ENCODE data around the gene JMY. TPM values are rescaled to one million over a fixed set of nuclear protein-coding genes. Genes with fewer than 3 reads are reported as not detected.
A peak's percentile ranks its signal among the peaks of the same experiment; 100 is the strongest.
"Not testable (repeated sequence)": the region's sequence is repeated elsewhere in the genome, so short reads cannot be mapped to it uniquely, and the experiment has no call there.

Gene JMY
- total RNA-seq, 1 donor from 2014 or later, result 12.0 TPM

DNA sequence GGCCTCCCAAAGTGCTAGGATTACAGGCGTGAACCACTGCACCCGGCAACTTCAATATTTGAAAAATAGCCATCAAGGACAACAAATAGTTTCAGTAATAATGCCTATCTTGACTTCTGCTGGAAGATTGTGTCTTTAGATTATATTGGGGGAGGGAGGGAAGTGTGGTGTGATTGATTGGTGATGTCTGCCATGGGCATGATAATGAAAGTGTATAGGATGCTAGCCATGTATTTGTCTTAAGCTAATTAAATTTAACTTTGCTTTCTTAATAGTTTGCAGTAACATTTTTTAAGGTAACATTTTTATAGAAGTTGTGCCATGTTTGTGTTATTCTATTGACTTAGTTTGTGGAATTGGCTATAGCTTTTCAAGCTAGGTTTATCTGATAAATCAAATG lies 4.6 kb downstream of the JMY start:
- TF ChIP-seq CTCF (IDR thresholded peaks at IDR 0.05) (no peak), POLR2A (IDR thresholded peaks at IDR 0.05) (no peak), POLR2AphosphoS5 (IDR thresholded peaks at IDR 0.05; ENCODE audit: insufficient read depth in 1 of 2, low read depth in 1 of 2) (no peak)
- Histone ChIP-seq H3K27me3 (no peaks in the 10 kb centered on the region), H3K36me3 (no peaks in the 10 kb centered on the region), H3K9me3 (no peaks in the 10 kb centered on the region), H3K27ac (no peak overlapping the region), H3K4me3 (no peak overlapping the region), H3K4me1 (peaks cover 60% of the 10 kb centered on the region)
- intact Hi-C loops (cut with DNase I), result no loop called here
- DNase-seq (ENCODE audit: extremely low spot score in 2 of 2), result peak in 1 of 2 donors; percentile 29

DNA sequence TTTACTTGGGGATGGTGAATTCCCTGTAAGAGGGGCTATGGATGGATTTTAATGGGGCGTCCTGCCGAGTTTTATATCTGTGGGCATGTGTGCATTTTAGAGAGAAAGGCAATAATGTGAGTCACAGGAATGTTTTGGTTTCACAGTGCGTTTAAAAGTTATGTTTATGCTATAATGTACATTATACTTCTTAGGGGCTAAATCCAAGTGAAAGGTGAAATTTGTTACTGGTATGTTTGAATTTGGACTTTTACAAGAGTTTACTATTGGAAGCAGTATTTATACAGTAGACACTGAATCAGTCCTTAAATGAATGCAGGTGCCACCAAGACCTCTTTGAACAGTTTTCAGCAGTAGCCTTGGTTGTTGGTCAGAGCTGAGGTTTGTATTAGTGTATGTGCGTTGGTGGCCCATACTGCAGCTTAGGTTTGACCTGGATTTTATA lies 5.6 kb downstream of the JMY start:
- no peak for DNase-seq (ENCODE audit: extremely low spot score in 2 of 2)
- Histone ChIP-seq H3K9me3 (no peaks in the 10 kb centered on the region), H3K27me3 (no peaks in the 10 kb centered on the region), H3K4me3 (no peak overlapping the region), H3K36me3 (no peaks in the 10 kb centered on the region), H3K27ac (no peak overlapping the region), H3K4me1 (peaks cover 60% of the 10 kb centered on the region)
- TF ChIP-seq CTCF (IDR thresholded peaks at IDR 0.05) (no peak), POLR2A (IDR thresholded peaks at IDR 0.05) (no peak), POLR2AphosphoS5 (IDR thresholded peaks at IDR 0.05; ENCODE audit: insufficient read depth in 1 of 2, low read depth in 1 of 2) (no peak)
- intact Hi-C loops (cut with DNase I), result no loop called here

DNA sequence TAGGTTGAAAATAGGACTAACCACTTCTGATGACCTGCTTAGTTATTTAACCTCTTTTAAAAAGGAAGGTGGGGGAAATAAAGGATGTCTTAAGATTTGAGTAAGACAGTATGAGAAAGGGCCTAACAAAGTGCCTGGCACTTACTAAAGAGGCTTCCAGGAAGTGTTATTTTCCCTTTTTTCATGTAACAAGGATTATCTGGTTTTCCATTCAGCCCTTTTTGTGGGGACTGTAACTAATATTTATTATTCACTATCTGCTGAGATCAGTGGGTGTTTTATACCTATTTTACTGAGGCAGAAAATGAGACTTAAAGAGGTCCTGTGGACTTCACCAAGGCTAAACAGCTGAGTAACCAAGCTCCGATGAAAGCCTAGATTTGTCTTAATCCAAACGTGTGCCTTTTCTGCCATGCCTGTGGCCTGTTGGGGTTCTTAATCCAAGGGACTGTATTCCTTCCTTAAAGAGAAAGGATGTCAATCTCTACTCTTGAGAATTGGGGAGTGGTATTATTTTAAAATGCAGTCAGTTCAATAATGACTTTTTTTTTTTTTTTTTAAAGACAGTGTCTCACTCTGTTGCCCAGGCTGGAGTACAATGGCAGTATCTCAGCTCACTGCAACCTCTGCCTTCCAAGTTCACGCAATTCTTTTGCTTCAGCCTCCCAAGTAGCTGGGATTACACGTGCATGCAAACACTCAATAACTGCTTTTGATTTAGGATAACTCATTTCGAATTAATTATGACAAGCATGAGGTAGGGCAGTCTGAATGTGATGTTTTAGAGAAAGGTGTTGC lies 6.5 kb downstream of the JMY start:
- Histone ChIP-seq H3K9me3 (no peaks in the 10 kb centered on the region), H3K36me3 (no peaks in the 10 kb centered on the region), H3K27ac (no peak overlapping the region), H3K4me3 (no peak overlapping the region), H3K4me1 (peaks cover 60% of the 10 kb centered on the region), H3K27me3 (no peaks in the 10 kb centered on the region)
- intact Hi-C loops (cut with DNase I), result no loop called here
- no peak for TF ChIP-seq POLR2AphosphoS5 (IDR thresholded peaks at IDR 0.05; ENCODE audit: insufficient read depth in 1 of 2, low read depth in 1 of 2)
- TF ChIP-seq POLR2A (IDR thresholded peaks at IDR 0.05), result no peak
- no peak for TF ChIP-seq CTCF (IDR thresholded peaks at IDR 0.05)
- no peak for DNase-seq (ENCODE audit: extremely low spot score in 2 of 2)

- Histone ChIP-seq H3K36me3 (no peaks in the 10 kb centered on the region), H3K4me1 (peaks cover 55% of the 10 kb centered on the region), H3K27me3 (no peaks in the 10 kb centered on the region), H3K9me3 (no peaks in the 10 kb centered on the region), H3K27ac (no peak overlapping the region), H3K4me3 (no peak overlapping the region)
- intact Hi-C loops (cut with DNase I), result no loop called here
- no peak for TF ChIP-seq CTCF (IDR thresholded peaks at IDR 0.05)
- DNase-seq (ENCODE audit: extremely low spot score in 2 of 2), result peak in 1 of 2 donors; percentile 13
These were observed 7.3 kb downstream of the JMY start for GRCh38 chr5:79243224-79243623.

- peak in 1 of 2 donors; percentile 20 for DNase-seq (ENCODE audit: extremely low spot score in 2 of 2)
- H3K27me3 ChIP-seq; H3K9me3 ChIP-seq; H3K27ac ChIP-seq; intact Hi-C loops (cut with DNase I); H3K36me3 ChIP-seq; H3K4me3 ChIP-seq: not testable (repeated sequence)
- peaks cover 30% of the 10 kb centered on the region for H3K4me1 ChIP-seq
- TF ChIP-seq POLR2AphosphoS5 (IDR thresholded peaks at IDR 0.05; ENCODE audit: insufficient read depth in 1 of 2, low read depth in 1 of 2), result peak in 1 of 2 donors; percentile 44
These were observed 18.1 kb downstream of the JMY start for GRCh38 chr5:79254067-79254466.
